GM19035 (cell line): ENCODE results near the gene ANKRD16.
"Not testable (repeated sequence)": the region's sequence is repeated elsewhere in the genome, so short reads cannot be mapped to it uniquely, and the experiment has no call there.

Experiments used
- ATAC-seq: cut with Tn5 transposase; IDR thresholded peaks from one replicate; pipeline ENCODE4 v1.9.1; 2021; ENCODE audit not compliant: unreplicated experiment

The ANKRD16 gene

GRCh38 chr10:5889624-5890451, at the start of gene ANKRD16, which contains the start of gene FBH1:
TSS of gene ANKRD16 (minus strand) at chr10:5889893. CDS start at chr10:5889354, 539 bp downstream.
TSS of gene FBH1 (plus strand) at chr10:5890243. CDS start at chr10:5890346, 103 bp downstream.
- ATAC-seq = peak; percentile 84

GRCh38 chr10:5938291-5938690, 48.6 kb upstream of the ANKRD16 start:
- no peak for ATAC-seq

- ATAC-seq = no peak
Measured at GRCh38 chr10:5937016-5937415, 47.3 kb upstream of the ANKRD16 start.

GRCh38 chr10:5935628-5936027, 45.9 kb upstream of the ANKRD16 start:
- ATAC-seq = no peak

GRCh38 chr10:5933909-5934546, 44.3 kb upstream of the ANKRD16 start:
- no peak for ATAC-seq

GRCh38 chr10:5932345-5932744, 42.7 kb upstream of the ANKRD16 start:
- no peak for ATAC-seq

GRCh38 chr10:5930272-5930671, 40.6 kb upstream of the ANKRD16 start:
- no peak for ATAC-seq

GRCh38 chr10:5929442-5929841, 39.7 kb upstream of the ANKRD16 start:
- ATAC-seq = no peak

GRCh38 chr10:5927306-5927705, 37.6 kb upstream of the ANKRD16 start:
- no peak for ATAC-seq

- ATAC-seq = no peak
Measured at GRCh38 chr10:5924889-5925288, 35.2 kb upstream of the ANKRD16 start.

GRCh38 chr10:5921746-5922145, 32.1 kb upstream of the ANKRD16 start:
- ATAC-seq = no peak

- no peak for ATAC-seq
Measured at GRCh38 chr10:5919568-5919967, 29.9 kb upstream of the ANKRD16 start.

- ATAC-seq = no peak
Measured at GRCh38 chr10:5918763-5919162, 29.1 kb upstream of the ANKRD16 start.

- ATAC-seq = no peak
Measured at GRCh38 chr10:5917305-5917704, 27.6 kb upstream of the ANKRD16 start.

- no peak for ATAC-seq
Measured at GRCh38 chr10:5915451-5915850, 25.8 kb upstream of the ANKRD16 start.

- ATAC-seq = no peak
Measured at GRCh38 chr10:5913736-5914135, 24.0 kb upstream of the ANKRD16 start.

GRCh38 chr10:5911670-5912069, 22.0 kb upstream of the ANKRD16 start:
- no peak for ATAC-seq

- no peak for ATAC-seq
Measured at GRCh38 chr10:5910323-5911100, 20.8 kb upstream of the ANKRD16 start.

- ATAC-seq = not testable (repeated sequence)
Measured at GRCh38 chr10:5908676-5909075, 19.0 kb upstream of the ANKRD16 start.

GRCh38 chr10:5906651-5907050, 17.0 kb upstream of the ANKRD16 start:
- no peak for ATAC-seq

GRCh38 chr10:5905854-5906507, 16.3 kb upstream of the ANKRD16 start:
- no peak for ATAC-seq
